ENCODE measurements around the gene MVK.

MVK gene

GRCh38 chr12:109588461-109589239 is 15.1 kb downstream of the MVK start:
- no peak overlapping the region for H3K4me3 ChIP-seq (ENCODE audit: insufficient read depth, low read depth, low read length)
- WGBS, 2 experiments = 92 to 94% methylated on average over 26 of the region's 26 CpGs
- peaks cover 13% of the 10 kb centered on the region for H3K4me1 ChIP-seq (ENCODE audit: control insufficient read depth, insufficient read depth, low read length)
- H3K36me3 ChIP-seq (ENCODE audit: control insufficient read depth, insufficient read depth, low read length) = peaks cover 3% of the 10 kb centered on the region
- no peaks in the 10 kb centered on the region for H3K27me3 ChIP-seq (ENCODE audit: control insufficient read depth, insufficient read depth, low read length, poor library complexity, severe bottlenecking)
- no peaks in the 10 kb centered on the region for H3K9me3 ChIP-seq (ENCODE audit: control insufficient read depth, low read length)
- no peak overlapping the region for H3K27ac ChIP-seq (ENCODE audit: insufficient read depth, low read depth, low read length, poor library complexity, severe bottlenecking)

DNA sequence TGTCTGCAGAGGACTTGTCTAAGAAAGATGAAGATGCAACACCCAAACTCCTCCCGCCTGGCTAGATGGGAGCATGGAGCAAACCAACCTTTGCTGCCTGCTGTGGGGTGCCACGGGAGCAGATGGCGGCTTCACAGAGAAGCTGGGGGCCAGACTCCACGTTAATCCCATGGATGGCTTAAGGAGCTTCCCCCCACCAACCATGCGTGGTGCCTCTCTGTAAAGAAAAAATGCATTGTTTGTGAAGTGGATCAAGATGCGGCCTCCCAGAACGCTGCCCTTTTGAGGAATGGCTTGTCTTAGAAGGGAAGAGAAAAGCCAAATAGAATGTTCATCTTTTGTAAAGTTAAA is 15.6 kb downstream of the MVK start:
- no peaks in the 10 kb centered on the region for H3K27me3 ChIP-seq (ENCODE audit: control insufficient read depth, insufficient read depth, low read length, poor library complexity, severe bottlenecking)
- no peaks in the 10 kb centered on the region for H3K9me3 ChIP-seq (ENCODE audit: control insufficient read depth, low read length)
- WGBS, 2 experiments = 82 to 83% methylated on average over 7 of the region's 7 CpGs
- H3K4me3 ChIP-seq (ENCODE audit: insufficient read depth, low read depth, low read length) = no peak overlapping the region
- H3K4me1 ChIP-seq (ENCODE audit: control insufficient read depth, insufficient read depth, low read length) = peaks cover 13% of the 10 kb centered on the region
- no peak overlapping the region for H3K27ac ChIP-seq (ENCODE audit: insufficient read depth, low read depth, low read length, poor library complexity, severe bottlenecking)
- no peaks in the 10 kb centered on the region for H3K36me3 ChIP-seq (ENCODE audit: control insufficient read depth, insufficient read depth, low read length)

- no peaks in the 10 kb centered on the region for H3K9me3 ChIP-seq (ENCODE audit: control insufficient read depth, low read length)
- no peaks in the 10 kb centered on the region for H3K27me3 ChIP-seq (ENCODE audit: control insufficient read depth, insufficient read depth, low read length, poor library complexity, severe bottlenecking)
- peaks cover 13% of the 10 kb centered on the region for H3K4me1 ChIP-seq (ENCODE audit: control insufficient read depth, insufficient read depth, low read length)
- H3K4me3 ChIP-seq (ENCODE audit: insufficient read depth, low read depth, low read length) = no peak overlapping the region
- whole genome bisulfite sequencing, 2 experiments = 91 to 92% methylated on average over 16 of the region's 16 CpGs
- H3K27ac ChIP-seq (ENCODE audit: insufficient read depth, low read depth, low read length, poor library complexity, severe bottlenecking) = no peak overlapping the region
- H3K36me3 ChIP-seq (ENCODE audit: control insufficient read depth, insufficient read depth, low read length) = no peaks in the 10 kb centered on the region
Observed at GRCh38 chr12:109589691-109590245, 16.2 kb downstream of the MVK start.

- Histone ChIP-seq H3K9me3 (ENCODE audit: control insufficient read depth, low read length) (no peaks in the 10 kb centered on the region), H3K27me3 (ENCODE audit: control insufficient read depth, insufficient read depth, low read length, poor library complexity, severe bottlenecking) (no peaks in the 10 kb centered on the region), H3K4me1 (ENCODE audit: control insufficient read depth, insufficient read depth, low read length) (peaks cover 13% of the 10 kb centered on the region), H3K4me3 (ENCODE audit: insufficient read depth, low read depth, low read length) (no peak overlapping the region), H3K27ac (ENCODE audit: insufficient read depth, low read depth, low read length, poor library complexity, severe bottlenecking) (no peak overlapping the region), H3K36me3 (ENCODE audit: control insufficient read depth, insufficient read depth, low read length) (no peaks in the 10 kb centered on the region)
- WGBS, 2 experiments = 93 to 94% methylated on average over 8 of the region's 8 CpGs
Observed at GRCh38 chr12:109590566-109590965, 17.0 kb downstream of the MVK start.

GRCh38 chr12:109591041-109591440 is 17.4 kb downstream of the MVK start:
- 86 to 91% methylated on average over 10 of the region's 10 CpGs for WGBS, 2 experiments
- no peaks in the 10 kb centered on the region for H3K9me3 ChIP-seq (ENCODE audit: control insufficient read depth, low read length)
- H3K27ac ChIP-seq (ENCODE audit: insufficient read depth, low read depth, low read length, poor library complexity, severe bottlenecking) = no peak overlapping the region
- peaks cover 13% of the 10 kb centered on the region for H3K4me1 ChIP-seq (ENCODE audit: control insufficient read depth, insufficient read depth, low read length)
- H3K4me3 ChIP-seq (ENCODE audit: insufficient read depth, low read depth, low read length) = no peak overlapping the region
- no peaks in the 10 kb centered on the region for H3K27me3 ChIP-seq (ENCODE audit: control insufficient read depth, insufficient read depth, low read length, poor library complexity, severe bottlenecking)
- H3K36me3 ChIP-seq (ENCODE audit: control insufficient read depth, insufficient read depth, low read length) = no peaks in the 10 kb centered on the region

- no peaks in the 10 kb centered on the region for H3K36me3 ChIP-seq (ENCODE audit: control insufficient read depth, insufficient read depth, low read length)
- H3K9me3 ChIP-seq (ENCODE audit: control insufficient read depth, low read length) = no peaks in the 10 kb centered on the region
- H3K4me1 ChIP-seq (ENCODE audit: control insufficient read depth, insufficient read depth, low read length) = peaks cover 5% of the 10 kb centered on the region
- no peaks in the 10 kb centered on the region for H3K27me3 ChIP-seq (ENCODE audit: control insufficient read depth, insufficient read depth, low read length, poor library complexity, severe bottlenecking)
- 95 to 96% methylated on average over 19 of the region's 19 CpGs for WGBS, 2 experiments
- no peak overlapping the region for H3K4me3 ChIP-seq (ENCODE audit: insufficient read depth, low read depth, low read length)
- H3K27ac ChIP-seq (ENCODE audit: insufficient read depth, low read depth, low read length, poor library complexity, severe bottlenecking) = no peak overlapping the region
Observed at GRCh38 chr12:109592195-109592904, 18.8 kb downstream of the MVK start.

DNA sequence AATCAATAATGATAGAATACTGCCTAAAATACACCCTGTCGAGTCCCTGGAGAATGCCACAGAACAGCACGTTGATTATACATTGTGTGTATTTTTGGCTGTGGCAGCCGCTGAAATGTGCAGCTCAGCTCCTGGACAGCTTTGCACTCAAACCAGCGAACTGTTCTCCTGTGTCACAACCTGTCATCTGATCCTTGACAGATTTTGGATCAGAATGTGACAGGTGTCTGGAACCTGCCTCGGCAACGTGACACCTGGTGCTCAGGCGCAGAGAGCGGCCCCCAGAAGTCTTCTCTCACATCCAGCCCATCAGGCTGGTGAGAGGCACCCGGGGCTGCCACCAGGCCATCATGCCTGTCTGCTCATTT is 19.3 kb downstream of the MVK start:
- Histone ChIP-seq H3K36me3 (ENCODE audit: control insufficient read depth, insufficient read depth, low read length) (no peaks in the 10 kb centered on the region), H3K4me1 (ENCODE audit: control insufficient read depth, insufficient read depth, low read length) (peaks cover 6% of the 10 kb centered on the region), H3K4me3 (ENCODE audit: insufficient read depth, low read depth, low read length) (no peak overlapping the region), H3K27me3 (ENCODE audit: control insufficient read depth, insufficient read depth, low read length, poor library complexity, severe bottlenecking) (no peaks in the 10 kb centered on the region), H3K9me3 (ENCODE audit: control insufficient read depth, low read length) (no peaks in the 10 kb centered on the region), H3K27ac (ENCODE audit: insufficient read depth, low read depth, low read length, poor library complexity, severe bottlenecking) (no peak overlapping the region)
- 96 to 97% methylated on average over 9 of the region's 9 CpGs for WGBS, 2 experiments

GRCh38 chr12:109594556-109595317 is 21.1 kb downstream of the MVK start:
- Histone ChIP-seq H3K4me3 (ENCODE audit: insufficient read depth, low read depth, low read length) (no peak overlapping the region), H3K9me3 (ENCODE audit: control insufficient read depth, low read length) (no peaks in the 10 kb centered on the region), H3K36me3 (ENCODE audit: control insufficient read depth, insufficient read depth, low read length) (no peaks in the 10 kb centered on the region), H3K27me3 (ENCODE audit: control insufficient read depth, insufficient read depth, low read length, poor library complexity, severe bottlenecking) (no peaks in the 10 kb centered on the region), H3K27ac (ENCODE audit: insufficient read depth, low read depth, low read length, poor library complexity, severe bottlenecking) (no peak overlapping the region), H3K4me1 (ENCODE audit: control insufficient read depth, insufficient read depth, low read length) (peaks cover 10% of the 10 kb centered on the region)
- 95 to 97% methylated on average over 15 of the region's 15 CpGs for WGBS, 2 experiments

- H3K4me3 ChIP-seq (ENCODE audit: insufficient read depth, low read depth, low read length) = no peak overlapping the region
- H3K9me3 ChIP-seq (ENCODE audit: control insufficient read depth, low read length) = no peaks in the 10 kb centered on the region
- H3K36me3 ChIP-seq (ENCODE audit: control insufficient read depth, insufficient read depth, low read length) = no peaks in the 10 kb centered on the region
- no peaks in the 10 kb centered on the region for H3K27me3 ChIP-seq (ENCODE audit: control insufficient read depth, insufficient read depth, low read length, poor library complexity, severe bottlenecking)
- no peak overlapping the region for H3K27ac ChIP-seq (ENCODE audit: insufficient read depth, low read depth, low read length, poor library complexity, severe bottlenecking)
- WGBS, 2 experiments = 84 to 85% methylated on average over 10 of the region's 10 CpGs
- H3K4me1 ChIP-seq (ENCODE audit: control insufficient read depth, insufficient read depth, low read length) = peaks cover 10% of the 10 kb centered on the region
Observed at GRCh38 chr12:109595321-109595902, 21.8 kb downstream of the MVK start.
